ENCODE measurements around the gene ZNF143.

DNA sequence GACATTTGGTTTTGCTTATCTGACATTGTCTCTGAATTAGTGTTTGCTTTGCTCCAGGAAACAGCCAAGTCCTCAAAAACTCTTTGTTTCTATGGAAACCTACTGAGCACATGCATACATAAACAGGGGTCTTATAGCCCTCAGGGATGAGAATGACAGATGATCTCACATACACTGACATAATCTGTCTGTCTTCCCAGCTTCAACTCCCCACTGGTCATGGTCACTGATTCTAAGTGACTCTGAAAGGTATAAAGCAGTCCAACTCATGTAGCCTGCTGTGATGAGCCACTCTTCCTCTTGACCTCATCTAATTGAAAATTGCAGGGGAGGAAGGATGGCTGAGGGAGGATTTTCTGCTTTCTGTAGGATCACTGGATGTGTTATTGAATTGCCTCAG is 12.6 kb downstream of the ZNF143 start:
- TF ChIP-seq, protein P1, sequence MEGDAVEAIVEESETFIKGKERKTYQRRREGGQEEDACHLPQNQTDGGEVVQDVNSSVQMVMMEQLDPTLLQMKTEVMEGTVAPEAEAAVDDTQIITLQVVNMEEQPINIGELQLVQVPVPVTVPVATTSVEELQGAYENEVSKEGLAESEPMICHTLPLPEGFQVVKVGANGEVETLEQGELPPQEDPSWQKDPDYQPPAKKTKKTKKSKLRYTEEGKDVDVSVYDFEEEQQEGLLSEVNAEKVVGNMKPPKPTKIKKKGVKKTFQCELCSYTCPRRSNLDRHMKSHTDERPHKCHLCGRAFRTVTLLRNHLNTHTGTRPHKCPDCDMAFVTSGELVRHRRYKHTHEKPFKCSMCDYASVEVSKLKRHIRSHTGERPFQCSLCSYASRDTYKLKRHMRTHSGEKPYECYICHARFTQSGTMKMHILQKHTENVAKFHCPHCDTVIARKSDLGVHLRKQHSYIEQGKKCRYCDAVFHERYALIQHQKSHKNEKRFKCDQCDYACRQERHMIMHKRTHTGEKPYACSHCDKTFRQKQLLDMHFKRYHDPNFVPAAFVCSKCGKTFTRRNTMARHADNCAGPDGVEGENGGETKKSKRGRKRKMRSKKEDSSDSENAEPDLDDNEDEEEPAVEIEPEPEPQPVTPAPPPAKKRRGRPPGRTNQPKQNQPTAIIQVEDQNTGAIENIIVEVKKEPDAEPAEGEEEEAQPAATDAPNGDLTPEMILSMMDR (conservative IDR thresholded peaks at IDR 0.05; ENCODE audit: low read depth, low read length): no peak
- no peak for TF ChIP-seq EZH2 (IDR thresholded peaks at IDR 0.05; ENCODE audit: borderline replicate concordance, low read depth, low read length, poor library complexity, severe bottlenecking)

Measured in A673 (cell line).